IMR-90 (cell line): ENCODE results near the gene SBK3. TPM values are rescaled to one million over a fixed set of nuclear protein-coding genes. Genes with fewer than 3 reads are reported as not detected.

Experiments
- ATAC-seq: fragments of 200-7000 bp; cut with Tn5 transposase; 2 replicates; pipeline ENCODE4 v1.9.1; 2020; ENCODE audit warnings: low read depth, mild to moderate bottlenecking, moderate library complexity
- BruUV-seq: library from RNA; stranded (reverse); fragments of 400-500 nt; replicated peaks from 2 replicates; lab custom pipeline; 2021; lab: Mats Ljungman, UMichigan
- CTCF ChIA-PET: fragments of 300-600 bp; formaldehyde crosslinking; extraction: SDS; loops from one replicate; lab custom pipeline; 2021; ENCODE audit warnings: antibody characterized with exemption; lab: Yijun Ruan, JAX
- POLR2A ChIA-PET: fragments of 300-600 bp; sonication (Branson Sonifier 250); formaldehyde crosslinking; loops from one replicate; lab custom pipeline; 2022; ENCODE audit warnings: antibody characterized with exemption; ENCODE audit not compliant: unreplicated experiment; lab: Charles Lee
- DNase-seq: peaks from one replicate; pipeline ENCODE4 v3.0.0; 2013
- H2AFZ ChIP-seq: replicated peaks from 2 replicates; pipeline ENCODE3; 2013; ENCODE audit warnings: low read length, mild to moderate bottlenecking; ENCODE audit not compliant: poor library complexity
- H2AK5ac ChIP-seq: 2 replicates; pipeline ENCODE4 v1.6.1; 2013; ENCODE audit warnings: low read depth, low read length, inconsistent platforms
- H2AK9ac ChIP-seq: replicated peaks from 2 replicates; pipeline ENCODE3; 2013; ENCODE audit warnings: mild to moderate bottlenecking, low read depth, low read length, moderate library complexity; ENCODE audit not compliant: poor library complexity
- H2BK120ac ChIP-seq: 2 replicates; pipeline ENCODE4 v1.6.1; 2013; ENCODE audit warnings: low read depth, low read length, inconsistent platforms
- H2BK15ac ChIP-seq: 3 replicates; pipeline ENCODE4 v1.6.1; 2013; ENCODE audit warnings: low read depth, low read length, inconsistent platforms
- H2BK20ac ChIP-seq: 2 replicates; pipeline ENCODE4 v1.6.1; 2013; ENCODE audit warnings: low read depth, mild to moderate bottlenecking, inconsistent platforms, low read length, moderate library complexity
- H2BK5ac ChIP-seq: 2 replicates; pipeline ENCODE4 v1.6.1; 2013; ENCODE audit warnings: mild to moderate bottlenecking, low read depth, low read length, inconsistent platforms; ENCODE audit not compliant: poor library complexity, severe bottlenecking
- H3K14ac ChIP-seq: replicated peaks from 2 replicates; pipeline ENCODE4 v1.6.1; 2013; ENCODE audit warnings: low read depth, low read length, inconsistent platforms
- H3K18ac ChIP-seq: 2 replicates; pipeline ENCODE4 v1.6.1; 2013; ENCODE audit warnings: low read depth, low read length, control low read depth
- H3K23ac ChIP-seq: 2 replicates; pipeline ENCODE4 v1.6.1; 2013; ENCODE audit warnings: low read depth, low read length, inconsistent platforms
- H3K27ac ChIP-seq: 2 replicates; pipeline ENCODE4 v1.5.1; 2013; ENCODE audit warnings: mild to moderate bottlenecking, control low read depth, low read length; ENCODE audit not compliant: insufficient read depth
- H3K27me3 ChIP-seq: 2 replicates; pipeline ENCODE4 v1.6.1; 2013; ENCODE audit warnings: low read length; ENCODE audit not compliant: control insufficient read depth, insufficient read depth
- H3K36me3 ChIP-seq: 2 replicates; pipeline ENCODE4 v1.6.1; 2013; ENCODE audit warnings: low read length, mixed read lengths; ENCODE audit not compliant: control insufficient read depth, insufficient read depth
- H3K4ac ChIP-seq: 2 replicates; pipeline ENCODE4 v1.6.1; 2013; ENCODE audit warnings: low read depth, low read length, inconsistent platforms
- H3K4me1 ChIP-seq: 2 replicates; pipeline ENCODE4 v1.6.1; 2013; ENCODE audit warnings: low read length, mixed read lengths; ENCODE audit not compliant: control insufficient read depth, insufficient read depth
- H3K4me2 ChIP-seq: 2 replicates; pipeline ENCODE4 v1.6.1; 2013; ENCODE audit warnings: low read depth, mild to moderate bottlenecking, control low read depth, low read length, moderate library complexity
- H3K4me3 ChIP-seq: 2 replicates; pipeline ENCODE4 v1.5.1; 2013; ENCODE audit warnings: low read depth, mild to moderate bottlenecking, control low read depth, low read length, moderate library complexity; ENCODE audit not compliant: insufficient read depth
- H3K56ac ChIP-seq: 2 replicates; pipeline ENCODE4 v1.6.1; 2013; ENCODE audit warnings: low read length, inconsistent platforms; ENCODE audit not compliant: insufficient read depth; ENCODE audit errors: extremely low read depth
- H3K79me1 ChIP-seq, 2 experiments: 2 replicates each; pipeline ENCODE4 v1.6.1; 2013; ENCODE audit warnings: low read length in 2 of 2, inconsistent platforms in 1 of 2, low read depth in 1 of 2
- H3K9ac ChIP-seq: 2 replicates; pipeline ENCODE4 v1.6.1; 2013; ENCODE audit warnings: low read depth, low read length, control low read depth
- H3K9me1 ChIP-seq: 2 replicates; pipeline ENCODE4 v1.6.1; 2013; ENCODE audit warnings: low read length, inconsistent platforms; ENCODE audit not compliant: insufficient read depth
- H3K9me3 ChIP-seq: 2 replicates; pipeline ENCODE4 v1.6.1; 2013; ENCODE audit warnings: low read length; ENCODE audit not compliant: control insufficient read depth, insufficient read depth
- H4K20me1 ChIP-seq: 2 replicates; pipeline ENCODE4 v1.6.1; 2013; ENCODE audit warnings: low read length, inconsistent platforms; ENCODE audit not compliant: insufficient read depth
- H4K5ac ChIP-seq: 2 replicates; pipeline ENCODE4 v1.6.1; 2013; ENCODE audit warnings: mild to moderate bottlenecking, low read depth, low read length, control low read depth
- H4K8ac ChIP-seq, 2 experiments: 2 replicates each; pipeline ENCODE4 v1.6.1; 2013; ENCODE audit warnings: low read depth in 2 of 2, low read length in 2 of 2, control low read depth in 1 of 2, inconsistent platforms in 1 of 2
- H4K91ac ChIP-seq: 2 replicates; pipeline ENCODE4 v1.6.1; 2013; ENCODE audit warnings: low read depth, low read length, inconsistent platforms; ENCODE audit not compliant: insufficient read depth
- BHLHE40 ChIP-seq: fragments of 150-350 bp; IDR thresholded peaks from 2 replicates; pipeline ENCODE4 v1.6.1; 2016; ENCODE audit warnings: mild to moderate bottlenecking, low read depth, low read length
- CEBPB ChIP-seq: IDR thresholded peaks from 2 replicates; pipeline ENCODE4 v1.6.1; 2012; ENCODE audit warnings: low read depth, low read length, improper control_type of control experiment
- FOS ChIP-seq: fragments of 150-350 bp; IDR thresholded peaks from 2 replicates; pipeline ENCODE4 v1.6.1; 2016; ENCODE audit warnings: low read depth, low read length
- MAFK ChIP-seq: IDR thresholded peaks from 2 replicates; pipeline ENCODE4 v1.6.1; 2012; ENCODE audit warnings: low read depth, low read length, improper control_type of control experiment
- MAZ ChIP-seq: IDR thresholded peaks from 2 replicates; pipeline ENCODE4 v1.6.1; 2012; ENCODE audit warnings: low read depth, mild to moderate bottlenecking, low read length, improper control_type of control experiment, moderate library complexity, borderline replicate concordance
- WGBS, 2 experiments: methylation state at CpG; one replicate each; pipeline versions ENCODE4 v1.1.5 to v1.1.7; 2013; ENCODE audit warnings: missing lambda C conversion rate in 2 of 2; ENCODE audit not compliant: insufficient read length in 1 of 2; ENCODE audit errors: extremely low coverage in 2 of 2; 5-methylcytosine and 5-hydroxymethylcytosine counted together
- dilution Hi-C: fragments of 300-500 bp; cut with HindIII; formaldehyde crosslinking; loops from one replicate; pipeline ENCODE4 v1.14.3; 2018; ENCODE audit warnings: low sequenced_read_pairs; ENCODE audit not compliant: unreplicated experiment
- in situ Hi-C: fragments of 300-500 bp; cut with MboI; formaldehyde crosslinking; loops from 3 replicates; pipeline ENCODE4 v1.14.3; 2019; ENCODE audit warnings: low sequenced_read_pairs, inconsistent platforms, mixed read lengths
- intact Hi-C: fragments of 100-400 bp; cut with micrococcal nuclease; formaldehyde crosslinking; loops from 2 replicates; pipeline ENCODE4 v1.10.0; 2022
- polyA plus RNA-seq, 3 experiments: library from polyadenylated mRNA; depleted of rRNA; stranded (reverse); fragments of >200 nt; gene quantifications; 2 replicates each; pipeline ENCODE4 v1.2.3, GENCODE V29; 2012; ENCODE audit warnings: low replicate concordance in 1 of 3
- total RNA-seq: library from RNA; depleted of rRNA; stranded (reverse); fragments of >200 nt; gene quantifications from 2 replicates; pipeline ENCODE4 v1.2.3, GENCODE V29; 2012
- TF ChIP-seq, protein P1 (sequence below): conservative IDR thresholded peaks from 2 replicates; pipeline ENCODE4 v1.5.1; 2012; ENCODE audit warnings: mild to moderate bottlenecking, low read depth, low read length, improper control_type of control experiment

Gene SBK3
- total and polyA plus RNA-seq, 2 of the 4 experiments (the other 2 are of a cell fraction): 0.05 to 0.18 TPM

DNA sequence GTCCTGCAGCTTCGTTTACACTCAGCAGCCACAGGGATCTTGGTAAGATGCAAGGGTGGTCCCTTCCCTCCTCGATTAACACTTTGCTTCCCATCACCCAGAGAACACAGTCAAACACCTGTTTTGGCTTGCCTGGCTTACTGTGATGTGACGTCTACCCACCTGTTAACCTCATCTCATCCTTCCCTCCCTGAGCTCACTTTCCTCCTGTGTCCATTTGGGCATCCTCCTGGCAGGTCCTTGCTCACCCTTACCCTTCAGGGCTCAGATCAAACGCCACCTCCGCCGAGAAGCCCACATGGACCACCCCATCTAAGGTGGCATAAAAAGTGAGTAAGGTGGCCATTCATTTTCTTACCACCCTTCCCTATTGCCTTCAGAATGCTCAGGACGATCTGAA, 44.8 kb upstream of the SBK3 start:
- Histone ChIP-seq H3K27me3 (no peaks in the 10 kb centered on the region), H3K27ac (no peak overlapping the region), H2AK5ac (no peak overlapping the region), H3K4me1 (peaks cover 10% of the 10 kb centered on the region), H3K36me3 (peaks cover 25% of the 10 kb centered on the region), H3K4me2 (no peak overlapping the region), H4K8ac (no peak overlapping the region), H3K14ac (no peak overlapping the region), H3K56ac (no peak overlapping the region), H3K9me3 (no peaks in the 10 kb centered on the region), H3K18ac (no peak overlapping the region), H2AFZ (no peak overlapping the region), H3K4ac (no peak overlapping the region), H2BK120ac (no peak overlapping the region), H4K20me1 (no peaks in the 10 kb centered on the region), H3K9ac (no peak overlapping the region), H3K9me1 (peaks cover 3% of the 10 kb centered on the region), H4K91ac (no peak overlapping the region), H2BK20ac (no peak overlapping the region), H3K79me1 (no peaks in the 10 kb centered on the region; a peak in 1 of 4 replicates), H3K4me3 (no peak overlapping the region), H2BK5ac (no peak overlapping the region), H3K23ac (no peak overlapping the region), H4K5ac (no peak overlapping the region), H2AK9ac (no peak overlapping the region), H2BK15ac (no peak overlapping the region)
- DNase-seq: no peak
- TF ChIP-seq BHLHE40 (no peak), MAFK (no peak), FOS (no peak), MAZ (no peak), CEBPB (no peak)
- TF ChIP-seq, protein P1, sequence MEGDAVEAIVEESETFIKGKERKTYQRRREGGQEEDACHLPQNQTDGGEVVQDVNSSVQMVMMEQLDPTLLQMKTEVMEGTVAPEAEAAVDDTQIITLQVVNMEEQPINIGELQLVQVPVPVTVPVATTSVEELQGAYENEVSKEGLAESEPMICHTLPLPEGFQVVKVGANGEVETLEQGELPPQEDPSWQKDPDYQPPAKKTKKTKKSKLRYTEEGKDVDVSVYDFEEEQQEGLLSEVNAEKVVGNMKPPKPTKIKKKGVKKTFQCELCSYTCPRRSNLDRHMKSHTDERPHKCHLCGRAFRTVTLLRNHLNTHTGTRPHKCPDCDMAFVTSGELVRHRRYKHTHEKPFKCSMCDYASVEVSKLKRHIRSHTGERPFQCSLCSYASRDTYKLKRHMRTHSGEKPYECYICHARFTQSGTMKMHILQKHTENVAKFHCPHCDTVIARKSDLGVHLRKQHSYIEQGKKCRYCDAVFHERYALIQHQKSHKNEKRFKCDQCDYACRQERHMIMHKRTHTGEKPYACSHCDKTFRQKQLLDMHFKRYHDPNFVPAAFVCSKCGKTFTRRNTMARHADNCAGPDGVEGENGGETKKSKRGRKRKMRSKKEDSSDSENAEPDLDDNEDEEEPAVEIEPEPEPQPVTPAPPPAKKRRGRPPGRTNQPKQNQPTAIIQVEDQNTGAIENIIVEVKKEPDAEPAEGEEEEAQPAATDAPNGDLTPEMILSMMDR: no peak
- POLR2A ChIA-PET: no interaction called here
- dilution Hi-C loops (no loop called here), in situ Hi-C loops (no loop called here), intact Hi-C loops (no loop called here)
- CTCF ChIA-PET: no interaction called here
- no TSS peak for BruUV-seq
- WGBS, 2 experiments: 55% methylated on average over 2 of the region's 7 CpGs; no CpG with 5 or more reads in 1 of the 2 experiments
- no peak for ATAC-seq
